Activated CD4-positive, alpha-beta T cell treated with anti-CD3 and anti-CD28 coated beads, Interleukin-2, amount 50 U/mL, for 16 hours (primary cell): ENCODE measurements around the gene MBTPS1.
A peak's percentile ranks its signal among the peaks of the same experiment; 100 is the strongest.

Source experiments
- DNase-seq: peaks from one replicate; pipeline ENCODE4 v3.0.0-alpha.2; 2020

MBTPS1 gene

DNA sequence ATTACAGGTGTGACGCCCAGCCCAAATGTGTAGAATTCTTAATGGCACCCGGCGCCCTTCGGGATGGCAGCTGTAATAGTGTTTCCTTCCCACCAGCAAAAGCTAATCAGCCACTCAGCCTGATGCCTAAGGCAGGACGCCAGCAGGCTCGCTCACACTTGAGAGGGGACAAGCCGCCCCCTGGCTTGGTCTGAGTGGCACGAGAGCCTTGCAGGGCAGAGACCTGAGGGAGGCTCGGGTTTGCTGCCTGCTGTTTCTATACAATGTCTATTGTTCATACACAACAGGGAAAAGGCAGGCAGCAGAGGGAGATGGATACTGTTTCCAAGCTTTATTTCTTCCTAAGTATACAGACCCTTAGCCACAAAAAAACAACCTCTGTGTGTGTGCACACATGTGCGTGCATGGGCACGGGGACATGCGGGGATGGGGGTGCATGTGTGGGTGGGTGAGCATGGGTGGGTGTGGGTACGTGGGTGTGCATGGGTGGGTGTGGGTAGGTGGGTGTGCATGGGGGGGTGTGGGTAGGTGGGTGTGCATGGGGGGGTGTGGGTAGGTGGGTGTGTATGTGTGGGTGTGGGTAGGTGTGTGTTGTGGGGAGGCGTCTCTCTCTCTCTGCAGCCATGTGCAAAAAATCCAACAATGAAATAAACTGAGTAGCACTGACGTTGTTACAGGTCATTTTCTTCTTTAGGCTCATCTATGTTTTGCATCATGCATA, 84.1 kb downstream of the MBTPS1 start:
- no peak for DNase-seq

DNA sequence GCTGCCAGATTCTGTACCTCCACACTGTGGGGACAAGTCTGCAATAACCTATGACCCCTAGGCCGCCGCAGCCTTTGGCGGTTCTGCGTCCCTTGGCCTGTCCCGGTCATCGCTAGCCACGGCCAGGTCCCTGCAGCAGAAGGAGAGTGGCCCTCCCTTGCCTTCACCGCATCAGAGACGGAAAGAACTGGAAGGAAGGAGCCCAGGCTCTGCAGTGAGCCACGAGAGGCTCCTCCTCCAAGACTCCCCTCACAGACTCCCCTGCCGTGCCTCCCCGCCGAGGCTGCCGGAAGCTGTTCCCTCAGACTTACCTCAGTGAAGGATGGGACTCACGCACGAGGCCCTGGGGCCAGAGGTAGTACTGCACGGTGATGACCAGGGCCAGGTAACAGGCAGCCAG, 85.2 kb downstream of the MBTPS1 start:
- DNase-seq, result no peak

DNA sequence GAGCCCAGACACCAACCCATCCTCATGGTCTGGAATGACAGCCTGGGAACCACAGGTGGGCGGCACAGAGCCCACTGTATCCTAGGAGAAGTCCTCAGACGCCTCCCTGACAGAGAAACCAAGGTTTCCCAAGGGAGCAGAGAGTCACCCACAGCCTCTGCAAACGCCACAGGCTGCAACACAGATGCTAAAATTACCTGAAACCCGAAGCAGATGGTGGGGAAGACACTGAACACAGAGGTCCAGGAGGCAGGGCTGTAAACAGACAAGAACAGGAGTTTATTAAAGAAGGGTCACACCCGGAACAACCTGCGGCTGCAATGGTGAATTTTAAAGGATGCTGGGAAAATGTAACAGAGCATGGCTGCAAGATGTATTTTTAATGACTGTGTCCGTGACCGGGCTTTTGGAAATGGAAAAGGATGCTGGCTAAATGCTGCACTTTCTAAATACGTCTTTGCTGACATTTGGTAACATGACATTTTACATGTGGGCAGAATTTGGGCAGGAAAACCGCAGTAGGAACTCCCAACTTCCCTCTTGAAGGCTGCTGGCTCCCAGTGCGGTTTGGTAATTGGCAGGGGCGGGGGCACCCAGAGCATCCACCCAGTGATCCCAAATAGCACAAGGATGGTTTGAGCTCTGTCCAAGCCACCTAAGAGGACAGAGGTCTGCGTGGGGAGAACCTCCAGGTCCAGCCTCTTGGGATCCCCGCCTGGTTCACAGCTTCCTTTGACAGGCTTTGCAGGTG, 87.3 kb downstream of the MBTPS1 start:
- DNase-seq, result no peak

DNA sequence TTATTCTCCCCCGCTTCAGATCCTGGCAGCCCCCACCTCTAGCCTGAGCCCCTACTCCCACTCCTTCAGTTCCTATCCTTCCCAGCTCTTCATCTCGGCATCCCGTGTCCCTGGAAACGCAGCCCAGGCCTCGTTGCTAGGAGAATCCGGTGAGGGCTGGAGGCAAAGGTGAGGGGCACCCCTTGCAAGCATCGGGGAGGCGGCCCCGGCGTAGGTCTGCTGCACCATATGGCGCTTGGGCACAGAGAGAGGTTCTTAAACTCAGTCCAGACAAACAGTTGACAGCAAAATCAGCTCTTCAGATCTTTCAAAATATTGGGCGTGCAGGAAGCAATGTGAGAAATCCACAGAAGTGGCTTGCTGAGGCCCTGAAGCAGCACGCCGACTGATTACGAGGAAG, 89.1 kb downstream of the MBTPS1 start:
- DNase-seq, result no peak

DNA sequence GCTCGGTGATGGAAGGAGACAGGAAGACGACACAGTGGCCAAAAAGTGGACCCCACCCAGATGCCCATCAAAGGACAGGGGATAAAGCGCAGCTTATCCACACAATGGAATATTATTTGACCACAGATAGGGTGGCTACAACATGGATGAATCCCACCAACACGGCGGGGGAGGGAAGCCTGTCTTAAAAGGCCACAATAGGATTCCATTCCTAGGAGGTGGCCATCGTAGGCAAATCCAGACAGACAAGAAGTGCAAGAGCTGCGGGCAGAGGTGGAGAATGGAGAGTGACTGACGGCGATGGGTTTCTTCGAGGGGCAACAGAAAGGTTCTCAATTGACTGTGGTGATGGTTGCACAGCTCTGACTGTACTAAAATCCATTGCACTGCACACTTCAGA, 90.1 kb downstream of the MBTPS1 start:
- no peak for DNase-seq

DNA sequence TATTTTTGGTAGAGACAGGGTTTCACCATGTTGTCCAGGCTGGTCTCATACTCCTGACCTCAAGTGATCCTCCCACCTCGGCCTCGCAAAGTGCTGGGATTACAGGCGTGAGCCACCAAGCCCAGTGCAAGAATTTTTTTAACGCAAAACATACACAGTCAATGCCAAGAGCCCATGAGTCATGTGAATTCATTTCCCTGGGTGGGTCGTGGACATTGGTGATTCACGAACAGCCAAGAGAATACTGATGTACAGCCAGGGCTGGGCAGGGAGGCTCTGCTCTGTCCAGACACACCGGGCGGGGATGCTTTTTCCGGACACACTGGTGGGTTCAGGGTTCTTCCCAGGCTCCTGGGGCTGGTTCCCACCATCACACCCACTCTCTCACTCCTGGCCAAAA, 91.9 kb downstream of the MBTPS1 start:
- no peak for DNase-seq

DNA sequence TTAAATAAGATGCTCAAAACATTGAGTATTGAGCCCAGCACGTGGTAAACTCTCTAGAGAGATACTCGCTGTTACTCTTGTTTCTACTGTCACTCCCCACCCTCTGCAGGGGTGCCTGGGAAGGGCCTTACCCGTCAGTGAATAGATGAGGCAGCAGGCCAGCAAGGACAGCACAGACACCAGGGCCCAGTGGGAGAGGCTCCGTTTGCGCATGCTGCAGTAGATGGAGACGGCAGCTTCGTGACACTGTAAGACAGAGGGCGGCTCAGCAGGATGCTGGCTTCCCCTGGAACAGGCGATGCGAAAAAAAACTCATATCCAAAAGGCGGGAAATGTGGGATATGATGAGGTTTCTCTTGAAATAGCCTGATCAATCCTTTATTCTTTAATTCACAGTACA, 94.1 kb downstream of the MBTPS1 start:
- no peak for DNase-seq

DNA sequence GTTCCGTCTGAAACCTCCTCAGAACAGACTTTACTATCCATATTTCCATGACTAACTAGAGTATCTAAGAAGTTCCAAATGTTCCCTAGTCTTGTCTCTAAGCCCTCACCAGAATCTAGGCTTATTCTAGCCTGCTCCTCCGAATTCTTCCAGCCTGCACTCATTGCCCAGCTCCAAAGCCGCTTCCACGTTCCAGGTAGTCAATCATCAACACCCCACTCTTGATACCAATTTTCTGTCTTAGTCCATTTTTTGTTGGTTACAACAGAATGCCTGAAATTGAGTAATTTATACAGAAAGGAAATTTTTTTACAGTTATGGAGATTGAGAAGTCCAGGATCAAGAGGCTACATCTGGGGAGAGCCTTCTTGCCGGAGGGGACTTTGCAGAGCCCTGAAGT, 95.3 kb downstream of the MBTPS1 start:
- no peak for DNase-seq

DNA sequence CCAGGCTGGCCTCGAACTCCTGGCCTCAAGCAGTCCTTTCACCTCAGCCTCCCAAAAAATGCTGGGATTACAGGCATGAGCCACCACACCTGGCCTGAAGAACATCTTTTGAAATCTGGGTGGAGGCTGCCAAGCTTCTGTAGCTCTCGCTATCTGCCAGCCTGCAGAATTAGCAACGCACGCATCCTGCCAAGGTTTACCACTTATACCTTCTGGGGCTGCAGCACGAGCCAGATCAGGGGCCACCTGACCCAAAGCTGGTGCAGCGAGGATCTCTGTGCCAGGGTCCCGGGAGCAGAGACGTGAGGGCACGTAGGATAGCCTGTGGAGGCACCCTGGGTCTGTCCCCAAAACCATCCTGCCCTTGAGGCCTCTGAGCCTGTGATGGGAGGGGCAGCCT, 96.4 kb downstream of the MBTPS1 start:
- DNase-seq, result no peak

DNA sequence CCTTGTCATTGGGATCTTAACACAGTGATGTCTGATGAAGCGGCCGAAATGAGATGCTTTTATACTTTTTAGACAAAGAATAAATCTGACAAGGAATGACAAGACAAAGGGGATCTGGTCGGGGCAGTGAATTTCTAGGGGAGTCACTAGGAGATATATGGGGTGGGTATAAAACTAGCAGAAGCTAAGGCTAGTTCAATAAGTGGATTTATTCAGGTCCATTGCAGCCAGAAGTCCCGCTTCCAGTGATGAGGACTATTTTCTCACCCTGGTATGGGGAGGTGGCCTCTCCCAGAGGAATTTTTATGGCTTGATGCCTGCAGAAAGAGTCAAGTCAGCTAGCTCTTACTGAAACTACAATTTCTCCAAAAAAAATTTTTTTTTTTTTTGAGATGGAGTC, 98.0 kb downstream of the MBTPS1 start:
- no peak for DNase-seq

DNA sequence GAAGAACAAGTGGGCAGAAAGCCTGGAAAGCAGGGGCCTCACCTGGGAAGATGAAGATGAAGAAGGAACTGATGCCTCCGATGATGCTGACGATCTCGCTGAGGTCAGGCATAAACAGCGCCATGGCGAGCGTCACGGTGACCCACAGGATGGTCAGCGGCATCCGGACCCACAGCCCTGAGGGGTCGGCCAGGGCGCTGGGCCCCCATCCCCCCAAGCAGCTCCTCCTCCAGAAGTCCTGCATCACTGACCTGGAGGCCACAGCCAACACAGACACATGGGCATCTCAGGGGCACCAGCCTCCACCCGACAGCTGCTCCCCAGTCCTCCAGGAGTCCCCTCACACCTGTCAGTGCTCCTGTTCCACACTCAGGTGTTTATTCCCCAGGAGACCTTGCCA, 100.3 kb downstream of the MBTPS1 start:
- DNase-seq, result no peak

DNA sequence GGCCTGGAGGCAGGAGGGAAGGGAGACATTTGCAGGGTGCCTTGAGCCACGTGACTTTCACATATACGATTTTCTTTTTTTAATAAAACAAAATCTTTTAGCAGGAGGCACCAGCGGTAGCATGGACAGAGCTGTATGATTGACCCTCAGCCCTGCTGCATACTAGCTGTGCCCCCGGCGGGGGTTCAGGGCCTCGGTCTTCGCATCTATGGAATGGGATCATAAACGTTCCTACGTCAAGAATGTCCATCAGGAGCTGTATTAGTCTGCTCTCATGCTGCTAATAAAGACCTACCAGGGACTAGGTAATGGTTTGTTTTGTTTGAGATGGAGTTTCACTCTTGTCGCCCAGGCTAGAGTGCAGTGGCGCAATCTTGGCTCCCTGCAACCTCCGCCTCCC, 101.3 kb downstream of the MBTPS1 start:
- no peak for DNase-seq

DNA sequence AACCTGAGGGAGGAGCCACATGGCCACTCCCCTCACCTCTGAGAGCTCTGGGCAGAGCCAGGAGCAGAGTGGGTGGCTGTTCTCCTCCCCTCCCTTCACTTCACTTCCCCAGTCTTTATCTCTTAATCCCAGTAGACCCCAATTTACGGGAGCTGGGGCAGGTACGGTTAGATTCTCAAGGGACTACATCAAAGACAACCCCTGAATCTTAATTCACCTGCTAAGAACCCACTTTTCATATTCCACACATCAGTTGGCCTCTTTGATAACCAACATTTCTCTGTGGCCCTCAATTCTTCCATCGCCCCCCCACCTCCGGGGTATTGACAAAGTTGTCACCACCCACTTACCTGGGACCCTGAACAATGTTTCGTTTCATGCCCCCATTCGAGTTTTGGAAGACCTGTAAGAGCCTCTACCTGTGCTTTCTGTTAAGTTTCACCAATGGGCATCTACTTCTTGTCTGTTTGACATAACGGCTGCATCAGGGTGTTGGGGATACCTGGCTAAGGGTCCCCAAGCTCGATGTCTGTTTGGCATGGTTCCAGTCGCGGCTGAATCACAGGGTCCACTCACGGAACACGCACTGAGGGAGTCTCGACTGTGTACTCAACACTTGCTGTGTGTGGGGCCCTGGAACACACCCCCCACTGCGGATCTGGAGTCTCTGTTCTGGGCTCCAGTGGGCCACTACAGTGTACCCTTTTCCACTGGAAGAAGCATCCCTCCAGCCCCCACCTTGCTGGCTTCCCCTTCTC, 102.0 kb downstream of the MBTPS1 start:
- no peak for DNase-seq

DNA sequence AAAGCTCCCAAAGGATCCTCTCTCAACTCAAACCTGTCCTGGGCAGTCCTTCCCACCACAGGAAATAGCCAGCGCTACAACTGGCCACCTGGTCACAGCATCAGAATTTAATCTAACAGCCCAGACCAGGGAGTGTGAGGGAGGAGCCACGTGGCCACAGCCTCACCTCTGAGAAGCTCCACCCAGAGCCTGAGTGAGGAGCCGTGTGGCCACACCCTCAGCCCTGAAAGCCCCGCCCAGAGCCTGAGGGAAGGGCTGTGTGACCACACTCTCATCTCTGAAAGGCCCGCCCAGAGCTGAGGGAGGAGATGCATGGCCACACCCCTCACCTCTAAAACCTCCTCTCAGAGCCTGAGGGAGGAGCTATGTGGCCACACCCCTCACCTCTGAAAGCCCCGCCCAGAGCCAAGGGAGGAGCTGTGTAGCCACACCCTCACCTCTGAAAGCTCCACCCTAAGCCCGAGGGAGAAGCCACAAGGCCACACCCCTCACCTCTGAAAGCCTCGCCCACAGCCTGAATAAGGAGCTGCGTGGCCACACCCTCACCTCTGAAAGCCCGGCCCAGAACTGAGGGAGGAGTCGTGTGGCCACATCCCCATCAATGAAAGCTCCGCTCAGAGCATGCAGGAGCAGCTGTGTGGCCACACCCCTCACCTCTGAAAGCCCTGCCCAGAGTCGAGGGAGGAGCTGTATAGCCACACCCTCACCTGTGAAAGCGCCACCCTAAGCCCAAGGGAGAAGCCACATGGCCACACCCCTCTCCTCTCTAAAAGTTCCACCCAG, 102.8 kb downstream of the MBTPS1 start:
- DNase-seq, result peak; percentile 76

DNA sequence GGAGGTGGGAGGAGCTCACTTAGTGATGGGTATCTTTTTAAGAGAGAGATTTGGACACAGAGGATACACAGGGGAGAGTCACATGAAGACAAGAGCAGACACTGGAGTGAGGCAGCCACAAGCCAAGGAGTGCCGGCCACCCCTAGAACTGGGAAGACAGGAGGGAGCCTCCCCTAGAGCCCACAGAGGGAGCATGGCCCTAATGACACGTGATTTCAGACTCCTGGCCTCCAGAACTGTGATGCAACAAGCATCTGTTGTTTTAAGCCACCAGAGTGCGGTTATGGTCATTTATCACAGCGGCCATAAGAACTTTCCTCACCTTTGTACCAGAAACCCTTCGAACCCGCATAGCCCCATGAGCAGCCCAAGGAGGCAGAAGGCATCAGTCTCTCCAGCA, 107.5 kb downstream of the MBTPS1 start:
- DNase-seq, result no peak

DNA sequence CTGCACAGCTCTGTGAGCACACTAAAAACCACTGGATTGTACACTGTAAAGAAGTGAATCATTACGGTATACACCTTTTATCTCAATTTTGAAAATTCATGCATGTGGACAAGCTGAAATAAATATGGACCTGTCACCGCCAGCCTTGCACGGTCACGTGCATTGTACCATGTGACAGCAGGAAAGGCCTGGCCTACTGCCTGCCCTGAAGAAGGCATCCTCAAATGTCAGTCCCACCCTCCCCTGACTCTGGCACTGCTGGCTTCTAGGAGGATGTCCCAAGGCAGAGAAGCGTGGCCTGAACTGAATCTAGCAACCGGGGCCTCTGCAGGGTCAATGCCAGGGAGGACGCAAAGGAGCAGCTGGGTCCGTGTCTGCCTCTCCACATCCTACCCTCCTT, 108.8 kb downstream of the MBTPS1 start:
- DNase-seq, result no peak

DNA sequence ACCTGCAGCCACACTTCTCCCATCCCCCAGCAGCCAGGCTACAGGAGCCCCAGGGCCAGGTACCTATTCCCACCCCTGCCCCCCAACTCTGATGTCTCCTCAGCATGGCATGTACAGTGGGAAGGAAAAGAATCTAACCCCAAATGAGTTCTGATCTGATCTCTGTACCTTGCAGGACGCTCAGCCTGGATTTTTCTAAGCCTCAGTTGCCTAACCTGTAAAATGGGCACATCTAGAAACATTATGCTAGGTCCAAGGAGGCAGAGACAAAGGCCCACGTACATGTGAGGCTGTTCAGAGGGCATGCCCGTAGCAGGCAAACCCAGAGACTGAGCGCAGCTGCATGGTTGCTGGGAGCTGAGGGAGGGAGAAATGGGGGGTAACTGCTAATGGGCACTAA, 109.2 kb downstream of the MBTPS1 start:
- DNase-seq, result no peak

DNA sequence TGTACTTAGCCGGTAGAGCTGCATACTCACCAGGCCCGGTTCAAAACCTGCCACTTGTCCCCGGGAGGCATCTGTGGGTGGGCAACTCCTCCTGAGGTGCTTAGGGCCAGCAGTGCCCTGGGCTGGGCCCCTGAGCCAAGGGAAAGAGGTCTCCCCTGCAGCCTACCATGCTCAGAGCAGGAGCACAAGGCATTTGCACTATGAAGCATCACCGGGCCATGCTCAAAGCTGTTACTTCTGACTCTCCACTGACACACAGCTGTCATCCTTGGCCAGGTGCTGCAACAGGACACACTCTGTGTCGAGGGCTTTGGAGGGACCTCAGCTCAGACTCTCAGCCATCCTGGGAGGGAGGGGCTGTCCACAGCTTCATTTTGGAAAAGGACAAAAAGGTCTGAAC, 111.4 kb downstream of the MBTPS1 start:
- DNase-seq, result no peak

DNA sequence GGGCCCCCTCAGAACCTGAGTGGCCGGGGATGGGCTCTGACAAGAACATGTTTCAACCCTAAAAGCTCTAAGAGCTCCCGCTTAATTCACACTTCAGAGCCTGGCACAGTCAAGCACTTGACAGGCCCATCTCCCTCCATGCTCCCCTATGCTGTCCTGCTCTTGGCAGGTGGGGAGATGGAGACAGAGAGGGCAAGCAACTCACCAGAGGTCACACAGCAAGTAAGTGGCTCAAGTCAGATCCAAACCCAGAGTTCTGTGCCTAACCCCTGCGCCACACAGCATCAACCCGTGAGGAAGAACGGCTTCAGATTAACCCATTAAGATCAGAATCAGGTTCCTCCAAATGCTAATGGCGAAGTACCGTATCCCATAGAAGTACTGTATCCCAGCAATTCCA, 112.3 kb downstream of the MBTPS1 start:
- DNase-seq, result no peak
